Activated naive CD4-positive, alpha-beta T cell treated with anti-CD3 and anti-CD28 coated beads, Interleukin-2, amount 10 ng/mL, durations not matched to agents 5 hours and 36 hours (primary cell): Measurements from ENCODE around the gene OOEP. TPM values are rescaled to one million over a fixed set of nuclear protein-coding genes. Genes with fewer than 3 reads are reported as not detected.

Experiments used
- total RNA-seq, 2 experiments: library from RNA; stranded (reverse); gene quantifications; one replicate each; pipeline ENCODE4 v1.2.3, GENCODE V29; 2021

The OOEP gene
- total RNA-seq, result under 1 TPM in 1 of 2 experiments, not detected in 1; 0.24 TPM

DNA sequence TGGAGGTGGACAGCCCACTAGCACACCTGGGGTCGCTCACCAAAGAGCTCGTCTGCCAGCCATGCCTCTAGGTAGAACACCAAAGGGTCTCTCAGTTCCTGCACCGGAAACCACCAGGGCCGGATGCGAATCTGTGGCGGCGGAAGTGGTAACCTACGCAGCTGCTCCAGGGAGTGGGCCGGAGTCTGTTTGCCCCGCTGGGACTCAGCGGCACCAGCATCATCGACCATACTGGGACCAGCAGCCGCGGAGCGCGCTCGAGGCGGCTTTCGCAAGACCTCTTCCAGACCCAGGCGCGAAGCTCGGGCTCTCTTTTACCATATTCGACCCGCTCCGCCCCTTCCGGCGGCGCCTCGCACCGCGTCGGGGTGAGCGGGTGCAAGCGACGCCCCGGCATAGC, at the start of gene OOEP:
Gene OOEP, minus strand, starts transcription at position 335 of the 400 bp plus-strand sequence. Its CDS starts 105 bp downstream, at position 230.

DNA sequence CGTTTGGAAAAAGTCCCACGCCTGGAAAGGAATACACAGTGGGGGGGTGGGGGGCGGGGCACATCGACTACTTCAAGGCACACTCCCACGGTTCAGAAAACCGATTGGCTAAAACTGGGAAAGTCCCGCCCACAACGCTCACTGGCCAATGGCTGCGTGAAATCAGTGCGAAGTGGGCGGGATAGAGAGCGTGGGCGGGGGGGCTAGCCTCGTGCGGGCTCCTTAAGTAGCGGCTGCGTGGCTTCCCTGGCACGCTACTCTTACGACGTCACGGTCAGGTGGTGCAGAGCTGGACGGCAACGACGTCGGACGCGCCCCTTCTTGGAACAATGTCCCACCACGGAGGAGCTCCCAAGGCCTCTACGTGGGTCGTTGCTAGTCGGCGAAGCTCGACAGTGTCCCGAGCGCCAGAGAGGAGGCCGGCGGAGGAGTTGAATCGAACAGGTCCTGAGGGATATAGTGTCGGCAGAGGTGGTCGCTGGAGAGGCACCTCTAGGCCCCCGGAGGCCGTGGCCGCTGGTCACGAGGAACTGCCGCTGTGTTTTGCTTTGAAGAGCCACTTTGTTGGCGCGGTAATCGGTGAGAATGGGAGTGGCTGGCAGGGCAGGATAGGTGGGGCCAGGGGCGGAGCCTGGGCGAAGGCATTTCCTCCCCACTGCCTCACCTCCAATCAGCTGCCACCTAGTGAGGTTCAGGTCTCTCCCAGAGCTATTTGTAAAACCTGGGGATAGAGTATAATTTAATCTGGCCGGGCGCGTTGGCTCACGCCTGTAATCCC, 25.1 kb upstream of the OOEP start, which contains the start of gene DDX43:
Gene DDX43, plus strand, starts transcription at position 252 of the 778 bp plus-strand sequence. Its CDS starts 78 bp downstream, at position 330.

DNA sequence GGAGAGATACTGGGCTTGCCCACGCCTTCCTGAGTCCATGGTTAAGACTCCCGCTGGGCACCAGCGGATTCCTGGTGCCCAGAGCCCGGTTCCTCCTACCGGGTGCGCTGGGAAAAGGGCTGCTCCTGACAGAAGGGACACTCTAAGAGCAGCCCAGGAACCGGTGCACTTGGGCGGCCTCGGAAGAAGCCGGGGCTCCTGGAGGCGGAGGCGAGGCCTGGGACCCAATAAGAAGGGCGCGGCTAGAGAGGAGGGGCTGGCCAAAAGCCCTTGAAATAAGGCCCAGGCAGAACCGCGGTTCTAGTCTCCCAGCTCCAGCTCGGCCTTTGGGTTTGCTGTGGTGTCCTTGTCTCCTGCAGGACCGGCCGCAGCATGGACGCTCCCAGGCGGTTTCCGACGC, 7.3 kb downstream of the OOEP start, which contains the start of gene KHDC3L:
Gene KHDC3L, plus strand, starts transcription at position 301 of the 400 bp plus-strand sequence. Its CDS starts 72 bp downstream, at position 373.

DNA sequence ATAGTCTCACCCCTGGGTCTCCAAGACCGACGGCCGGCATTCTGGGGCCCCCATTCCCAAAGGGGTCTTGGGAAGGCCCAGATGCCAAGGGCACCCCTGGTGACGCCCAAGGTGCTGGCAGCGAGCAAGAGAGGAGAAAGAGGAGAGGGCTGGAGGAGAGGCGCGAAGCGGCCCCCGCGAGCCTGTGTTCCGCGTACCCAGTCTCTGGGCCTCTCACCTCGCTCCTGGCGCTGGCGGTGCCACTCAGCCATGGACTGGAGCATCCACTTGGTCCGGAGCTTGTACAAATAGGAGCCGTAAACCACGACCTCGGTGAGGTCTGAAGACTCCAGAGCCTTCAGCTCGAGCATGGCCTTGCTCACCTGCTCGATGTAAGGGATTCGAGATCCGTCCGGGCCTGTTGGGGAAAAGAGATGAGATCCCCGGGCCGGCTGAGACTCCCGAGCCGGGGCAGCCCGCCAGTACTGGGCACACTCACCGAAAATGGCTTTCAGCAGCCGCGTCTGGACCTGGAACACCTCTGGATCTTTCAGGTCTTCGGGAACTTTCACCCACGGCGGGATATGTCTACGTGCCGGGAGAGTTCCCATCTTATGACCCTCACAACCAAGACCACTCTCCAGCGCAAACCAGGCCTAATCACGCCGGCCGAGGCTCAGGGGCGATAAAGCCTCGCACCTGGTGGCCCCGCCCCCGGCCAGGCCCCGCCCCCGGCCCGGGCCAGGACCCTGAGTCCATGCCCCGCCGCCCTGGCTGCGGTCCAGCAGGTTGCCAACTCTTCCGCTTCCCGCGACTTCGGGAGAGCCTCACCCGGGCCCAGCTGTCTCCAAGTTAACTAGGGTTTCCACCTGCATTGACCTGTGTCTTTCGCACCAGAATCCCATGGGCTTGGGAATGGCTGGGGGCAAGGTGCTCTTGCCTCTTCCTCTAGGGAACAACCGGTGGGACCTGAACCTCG, 15.8 kb downstream of the OOEP start, which contains the start of gene DPPA5:
Gene DPPA5, minus strand, starts transcription at position 641 of the 958 bp plus-strand sequence. Its CDS starts 51 bp downstream, at position 590.

Other genes starting within 250 kb of the OOEP start
- gene KHDC1L, start 144.4 kb downstream of the OOEP start, total RNA-seq, result not detected
- gene KHDC1, start 106.7 kb downstream of the OOEP start, total RNA-seq, result 1 to 10 TPM; 2.1 to 2.8 TPM
- not detected for gene DPPA5, start 15.6 kb downstream of the OOEP start, total RNA-seq
- gene KHDC3L, start 7.2 kb downstream of the OOEP start, total RNA-seq, result not detected
- gene DDX43, start 24.9 kb upstream of the OOEP start, total RNA-seq, result under 1 TPM; 0.20 to 0.46 TPM
- 10 to 100 TPM; 23.8 to 24.6 TPM for gene CGAS, start 82.4 kb upstream of the OOEP start, total RNA-seq
- 10 to 100 TPM; 43.8 to 48.2 TPM for gene MTO1, start 91.8 kb upstream of the OOEP start, total RNA-seq
- over 10,000 TPM; 13,659 to 14,617 TPM for gene EEF1A1, start 151.1 kb upstream of the OOEP start, total RNA-seq